ENCODE data around the gene GGT5.

Gene GGT5

GRCh38 chr22:24189249-24190158, 55.4 kb downstream of the GGT5 start:
- no peaks in the 10 kb centered on the region for H3K36me3 ChIP-seq (ENCODE audit: control insufficient read depth, low read length)
- no peaks in the 10 kb centered on the region for H3F3A ChIP-seq (ENCODE audit: control insufficient read depth, insufficient read depth)
- H3K27ac ChIP-seq (ENCODE audit: low read depth, low read length), result no peak overlapping the region
- TF ChIP-seq EZH2phosphoT487 (IDR thresholded peaks at IDR 0.05; ENCODE audit: borderline replicate concordance, low read length) (no peak), CTCF (IDR thresholded peaks at IDR 0.05; ENCODE audit: low read depth, low read length, poor library complexity, severe bottlenecking) (peak; percentile 71)
- H3K79me2 ChIP-seq (ENCODE audit: control insufficient read depth, low read length), result no peaks in the 10 kb centered on the region
- no peaks in the 10 kb centered on the region for H3K4me1 ChIP-seq (ENCODE audit: control insufficient read depth, low read length)
- H3K4me2 ChIP-seq (ENCODE audit: low read length), result no peak overlapping the region
- H3K4me3 ChIP-seq (ENCODE audit: low read length), result no peak overlapping the region
- no peaks in the 10 kb centered on the region for H3K9me2 ChIP-seq (replicated peaks; ENCODE audit: control insufficient read depth, low read length)
- no peaks in the 10 kb centered on the region for H4K20me1 ChIP-seq (ENCODE audit: control insufficient read depth, insufficient read depth, low read depth, low read length)
- no peaks in the 10 kb centered on the region for H3K27me3 ChIP-seq (ENCODE audit: control insufficient read depth, low read length)
- no peaks in the 10 kb centered on the region for H3K9me3 ChIP-seq (ENCODE audit: control insufficient read depth, insufficient read depth, low read length)

DNA sequence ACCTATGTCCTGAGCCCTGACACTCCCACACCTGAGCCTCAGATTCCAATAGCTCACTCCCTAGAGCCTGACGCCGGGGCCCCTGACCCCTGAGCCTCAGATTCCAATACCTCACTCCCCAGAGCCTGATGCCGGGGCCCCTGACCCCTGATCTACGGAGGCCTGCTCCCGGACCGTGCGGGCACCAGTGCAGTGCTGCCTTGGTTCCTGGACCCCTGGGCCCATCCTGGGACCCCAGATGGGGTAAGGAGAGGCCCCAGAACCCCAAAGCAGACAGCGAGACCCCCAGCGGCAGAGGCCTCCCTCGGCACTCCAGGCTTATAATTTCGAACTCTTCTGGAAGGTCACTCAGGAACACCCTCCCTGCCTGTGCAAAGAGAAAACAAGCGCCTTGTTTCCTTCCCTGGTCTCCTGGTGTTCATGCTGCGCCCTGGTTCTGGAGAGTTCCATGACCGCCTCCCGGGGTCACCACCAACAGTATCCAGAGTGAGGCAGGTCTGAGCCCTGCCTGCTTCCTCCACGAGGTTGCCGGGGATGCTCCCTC, 56.1 kb downstream of the GGT5 start:
- H3K4me2 ChIP-seq (ENCODE audit: low read length), result no peak overlapping the region
- H3K36me3 ChIP-seq (ENCODE audit: control insufficient read depth, low read length), result no peaks in the 10 kb centered on the region
- H4K20me1 ChIP-seq (ENCODE audit: control insufficient read depth, insufficient read depth, low read depth, low read length), result no peaks in the 10 kb centered on the region

GRCh38 chr22:24187731-24188644, 56.9 kb downstream of the GGT5 start:
- Histone ChIP-seq H3K4me3 (ENCODE audit: low read length) (no peak overlapping the region), H3K4me1 (ENCODE audit: control insufficient read depth, low read length) (no peaks in the 10 kb centered on the region), H3K27ac (ENCODE audit: low read depth, low read length) (no peak overlapping the region), H3K4me2 (ENCODE audit: low read length) (no peak overlapping the region), H3F3A (ENCODE audit: control insufficient read depth, insufficient read depth) (no peaks in the 10 kb centered on the region), H3K36me3 (ENCODE audit: control insufficient read depth, low read length) (no peaks in the 10 kb centered on the region), H4K20me1 (ENCODE audit: control insufficient read depth, insufficient read depth, low read depth, low read length) (no peaks in the 10 kb centered on the region), H3K9me3 (ENCODE audit: control insufficient read depth, insufficient read depth, low read length) (no peaks in the 10 kb centered on the region), H3K79me2 (ENCODE audit: control insufficient read depth, low read length) (no peaks in the 10 kb centered on the region), H3K9me2 (replicated peaks; ENCODE audit: control insufficient read depth, low read length) (no peaks in the 10 kb centered on the region), H3K27me3 (ENCODE audit: control insufficient read depth, low read length) (no peaks in the 10 kb centered on the region)
- TF ChIP-seq CTCF (IDR thresholded peaks at IDR 0.05; ENCODE audit: low read depth, low read length, poor library complexity, severe bottlenecking) (no peak), EZH2phosphoT487 (IDR thresholded peaks at IDR 0.05; ENCODE audit: borderline replicate concordance, low read length) (no peak)

More for the DNA sequence above, 56.1 kb downstream of the GGT5 start:
- Histone ChIP-seq H3K79me2 (ENCODE audit: control insufficient read depth, low read length) (no peaks in the 10 kb centered on the region), H3K9me3 (ENCODE audit: control insufficient read depth, insufficient read depth, low read length) (no peaks in the 10 kb centered on the region), H3K27ac (ENCODE audit: low read depth, low read length) (no peak overlapping the region), H3F3A (ENCODE audit: control insufficient read depth, insufficient read depth) (no peaks in the 10 kb centered on the region), H3K4me3 (ENCODE audit: low read length) (no peak overlapping the region), H3K9me2 (replicated peaks; ENCODE audit: control insufficient read depth, low read length) (no peaks in the 10 kb centered on the region), H3K4me1 (ENCODE audit: control insufficient read depth, low read length) (no peaks in the 10 kb centered on the region), H3K27me3 (ENCODE audit: control insufficient read depth, low read length) (no peaks in the 10 kb centered on the region)
- TF ChIP-seq CTCF (IDR thresholded peaks at IDR 0.05; ENCODE audit: low read depth, low read length, poor library complexity, severe bottlenecking), result no peak
- no peak for TF ChIP-seq EZH2phosphoT487 (IDR thresholded peaks at IDR 0.05; ENCODE audit: borderline replicate concordance, low read length)
